GM19035 (cell line): ENCODE data around the gene TPM1.

Experiments used
- ATAC-seq: cut with Tn5 transposase; IDR thresholded peaks from one replicate; pipeline ENCODE4 v1.9.1; 2021; ENCODE audit not compliant: unreplicated experiment

TPM1 gene

GRCh38 chr15:63015618-63016017 lies 26.9 kb upstream of the TPM1 start:
- no peak for ATAC-seq

GRCh38 chr15:63016234-63016633 lies 26.3 kb upstream of the TPM1 start:
- ATAC-seq: no peak

- ATAC-seq: no peak
Measured at GRCh38 chr15:63018639-63019038, 23.9 kb upstream of the TPM1 start.

- ATAC-seq: no peak
Measured at GRCh38 chr15:63019511-63020109, 22.9 kb upstream of the TPM1 start.

- no peak for ATAC-seq
Measured at GRCh38 chr15:63020128-63020527, 22.4 kb upstream of the TPM1 start.

GRCh38 chr15:63020759-63021430 lies 21.7 kb upstream of the TPM1 start:
- no peak for ATAC-seq

- ATAC-seq: no peak
Measured at GRCh38 chr15:63022181-63022580, 20.4 kb upstream of the TPM1 start.

- ATAC-seq: no peak
Measured at GRCh38 chr15:63022663-63023062, 19.9 kb upstream of the TPM1 start.

- no peak for ATAC-seq
Measured at GRCh38 chr15:63023351-63023945, 19.1 kb upstream of the TPM1 start.

- no peak for ATAC-seq
Measured at GRCh38 chr15:63025460-63025859, 17.1 kb upstream of the TPM1 start.

GRCh38 chr15:63027646-63028045 lies 14.9 kb upstream of the TPM1 start:
- ATAC-seq: no peak

GRCh38 chr15:63028442-63029110 lies 14.0 kb upstream of the TPM1 start:
- no peak for ATAC-seq

- no peak for ATAC-seq
Measured at GRCh38 chr15:63029676-63030075, 12.9 kb upstream of the TPM1 start.

- ATAC-seq: no peak
Measured at GRCh38 chr15:63030101-63030551, 12.4 kb upstream of the TPM1 start.

GRCh38 chr15:63034578-63034977 lies 8.0 kb upstream of the TPM1 start:
- ATAC-seq: no peak

GRCh38 chr15:63035253-63035652 lies 7.3 kb upstream of the TPM1 start:
- ATAC-seq: no peak

GRCh38 chr15:63035977-63036376 lies 6.6 kb upstream of the TPM1 start:
- no peak for ATAC-seq

- ATAC-seq: no peak
Measured at GRCh38 chr15:63037976-63038720, 4.4 kb upstream of the TPM1 start.

- ATAC-seq: no peak
Measured at GRCh38 chr15:63038926-63039673, 3.4 kb upstream of the TPM1 start.

- no peak for ATAC-seq
Measured at GRCh38 chr15:63039811-63040210, 2.7 kb upstream of the TPM1 start.

GRCh38 chr15:63040509-63040908 lies 2.0 kb upstream of the TPM1 start:
- no peak for ATAC-seq
